ENCODE measurements around the gene EMP2. TPM values are rescaled to one million over a fixed set of nuclear protein-coding genes. Genes with fewer than 3 reads are reported as not detected.

Gene EMP2
- total and polyA plus RNA-seq, 8 donors, result 5.5 to 13.7 (median 9.3) TPM

- no peak for FAIRE-seq
- WGBS, 2 donors, result 88 to 96% methylated on average over 2 of the region's 2 CpGs
- no peak for ATAC-seq
- no peak for TF ChIP-seq CTCF (IDR thresholded peaks at IDR 0.05)
- H3K36me3 ChIP-seq, result no peaks in the 10 kb centered on the region
- no peak overlapping the region for H3K4me3 ChIP-seq
- DNase-seq, result no peak
- no peaks in the 10 kb centered on the region for H3K4me1 ChIP-seq
- no peaks in the 10 kb centered on the region for H3K27me3 ChIP-seq
- no peak overlapping the region for H3K27ac ChIP-seq
- intact Hi-C loops (cut with DNase I), result no loop called here
- no peaks in the 10 kb centered on the region for H3K9me3 ChIP-seq
These were observed 28.5 kb downstream of the EMP2 start for GRCh38 chr16:10551881-10552280.

- Histone ChIP-seq H3K4me1 (no peaks in the 10 kb centered on the region), H3K36me3 (no peaks in the 10 kb centered on the region), H3K9me3 (no peaks in the 10 kb centered on the region), H3K27me3 (no peaks in the 10 kb centered on the region), H3K27ac (no peak overlapping the region), H3K4me3 (no peak overlapping the region)
- no peak for DNase-seq
- WGBS, 2 donors, result 90 to 98% methylated on average over 1 of the region's 1 CpG
- FAIRE-seq, result no peak
- no peak for TF ChIP-seq CTCF (IDR thresholded peaks at IDR 0.05)
- no peak for ATAC-seq
- intact Hi-C loops (cut with DNase I), result no loop called here
These were observed 32.0 kb downstream of the EMP2 start for GRCh38 chr16:10548404-10548803.

GRCh38 chr16:10547708-10548107 lies 32.7 kb downstream of the EMP2 start:
- ATAC-seq, result no peak
- H3K4me1 ChIP-seq, result no peaks in the 10 kb centered on the region
- H3K36me3 ChIP-seq, result no peaks in the 10 kb centered on the region
- intact Hi-C loops (cut with DNase I), result no loop called here
- no peak for TF ChIP-seq CTCF (IDR thresholded peaks at IDR 0.05)
- no peak for DNase-seq
- no peak overlapping the region for H3K27ac ChIP-seq
- no peak overlapping the region for H3K4me3 ChIP-seq
- H3K27me3 ChIP-seq, result no peaks in the 10 kb centered on the region
- H3K9me3 ChIP-seq, result no peaks in the 10 kb centered on the region
- no peak for FAIRE-seq
- WGBS, 2 donors, result 89 to 96% methylated on average over 6 of the region's 6 CpGs

- Histone ChIP-seq H3K9me3 (no peaks in the 10 kb centered on the region), H3K4me3 (no peak overlapping the region), H3K4me1 (no peaks in the 10 kb centered on the region), H3K27ac (no peak overlapping the region), H3K27me3 (no peaks in the 10 kb centered on the region), H3K36me3 (no peaks in the 10 kb centered on the region)
- FAIRE-seq (no peak), DNase-seq (no peak), ATAC-seq (no peak)
- 92 to 93% methylated on average over 16 of the region's 16 CpGs for WGBS, 2 donors
- TF ChIP-seq CTCF (IDR thresholded peaks at IDR 0.05), result no peak
- intact Hi-C loops (cut with DNase I), result no loop called here
These were observed 37.0 kb downstream of the EMP2 start for GRCh38 chr16:10543231-10543977.

GRCh38 chr16:10541366-10541765 lies 39.0 kb downstream of the EMP2 start:
- intact Hi-C loops (cut with DNase I), result no loop called here
- Histone ChIP-seq H3K4me1 (no peaks in the 10 kb centered on the region), H3K27ac (no peak overlapping the region), H3K4me3 (no peak overlapping the region), H3K27me3 (no peaks in the 10 kb centered on the region), H3K9me3 (no peaks in the 10 kb centered on the region), H3K36me3 (no peaks in the 10 kb centered on the region)
- TF ChIP-seq CTCF (IDR thresholded peaks at IDR 0.05), result no peak
- no peak for FAIRE-seq
- no peak for DNase-seq
- WGBS, 2 donors, result 92 to 94% methylated on average over 7 of the region's 7 CpGs
- no peak for ATAC-seq
